ELR (cell line): ENCODE data around the gene CROT.

ENCODE experiments used
- DNase-seq: peaks from one replicate; pipeline ENCODE4 v3.0.0-alpha.2; 2015; ENCODE audit warnings: low read depth

CROT gene

GRCh38 chr7:87342231-87342630 is 3.2 kb upstream of the CROT start:
- DNase-seq, result peak; percentile 30

GRCh38 chr7:87344446-87344845 is 1.0 kb upstream of the CROT start:
- peak; percentile 17 for DNase-seq

GRCh38 chr7:87345962-87346371 is 503 bp downstream of the CROT start:
- peak; percentile 6 for DNase-seq

GRCh38 chr7:87347207-87347606 is 1.7 kb downstream of the CROT start:
- no peak for DNase-seq

GRCh38 chr7:87347664-87348063 is 2.2 kb downstream of the CROT start:
- no peak for DNase-seq

- peak; percentile 47 for DNase-seq
These were observed 9.3 kb downstream of the CROT start for GRCh38 chr7:87354749-87355148.

- DNase-seq, result no peak
These were observed 11.0 kb downstream of the CROT start for GRCh38 chr7:87356448-87356847.

GRCh38 chr7:87359366-87359765 is 13.9 kb downstream of the CROT start:
- peak; percentile 62 for DNase-seq

GRCh38 chr7:87361320-87361719 is 15.9 kb downstream of the CROT start:
- DNase-seq, result no peak

- no peak for DNase-seq
These were observed 17.9 kb downstream of the CROT start for GRCh38 chr7:87363342-87363741.

GRCh38 chr7:87364246-87364645 is 18.8 kb downstream of the CROT start:
- no peak for DNase-seq

- DNase-seq, result no peak
These were observed 23.8 kb downstream of the CROT start for GRCh38 chr7:87369216-87369615.

- peak; percentile 11 for DNase-seq
These were observed 25.3 kb downstream of the CROT start for GRCh38 chr7:87370660-87371180.

- DNase-seq, result no peak
These were observed 30.4 kb downstream of the CROT start for GRCh38 chr7:87375662-87376435.

- no peak for DNase-seq
These were observed 35.4 kb downstream of the CROT start for GRCh38 chr7:87380905-87381304.

- no peak for DNase-seq
These were observed 45.7 kb downstream of the CROT start for GRCh38 chr7:87391020-87391701.

GRCh38 chr7:87395442-87396020 is 50.1 kb downstream of the CROT start:
- DNase-seq, result no peak

- DNase-seq, result peak; percentile 59
These were observed 53.0 kb downstream of the CROT start for GRCh38 chr7:87398446-87398845.

- no peak for DNase-seq
These were observed 59.2 kb downstream of the CROT start for GRCh38 chr7:87404674-87405073.

GRCh38 chr7:87411186-87411585 is 65.7 kb downstream of the CROT start:
- DNase-seq, result no peak

- no peak for DNase-seq
These were observed 67.6 kb downstream of the CROT start for GRCh38 chr7:87413029-87413428.

GRCh38 chr7:87413951-87414793 is 68.7 kb downstream of the CROT start:
- peak; percentile 76 for DNase-seq
